A204.1 (cell line): ENCODE results near the gene PPP1R13L.

Experiments used
- FAIRE-seq: peaks from 2 replicates; lab custom pipeline; 2012; peaks lifted over from hg19 to GRCh38; lab: Jason Lieb, UNC

The PPP1R13L gene

DNA sequence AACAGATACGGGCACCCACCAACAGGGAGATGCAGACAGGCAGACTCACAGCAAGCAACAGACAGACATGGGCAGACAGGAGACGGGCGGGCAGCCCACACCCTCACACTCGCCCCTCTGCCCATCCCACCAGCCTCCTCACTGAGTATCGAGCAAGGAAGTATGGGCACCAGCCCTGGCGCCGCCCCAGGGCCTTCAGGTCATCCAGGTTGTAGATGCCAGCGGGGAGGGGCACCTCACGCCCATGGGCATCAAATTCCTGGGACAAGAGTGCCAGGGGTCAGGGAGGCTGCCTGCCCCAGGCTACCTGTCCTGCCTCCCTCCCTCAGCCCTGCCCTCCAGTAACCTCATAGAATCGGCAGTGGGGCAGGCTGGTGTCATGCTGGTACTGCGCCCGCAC lies 40.2 kb downstream of the PPP1R13L start:
- FAIRE-seq = no peak

DNA sequence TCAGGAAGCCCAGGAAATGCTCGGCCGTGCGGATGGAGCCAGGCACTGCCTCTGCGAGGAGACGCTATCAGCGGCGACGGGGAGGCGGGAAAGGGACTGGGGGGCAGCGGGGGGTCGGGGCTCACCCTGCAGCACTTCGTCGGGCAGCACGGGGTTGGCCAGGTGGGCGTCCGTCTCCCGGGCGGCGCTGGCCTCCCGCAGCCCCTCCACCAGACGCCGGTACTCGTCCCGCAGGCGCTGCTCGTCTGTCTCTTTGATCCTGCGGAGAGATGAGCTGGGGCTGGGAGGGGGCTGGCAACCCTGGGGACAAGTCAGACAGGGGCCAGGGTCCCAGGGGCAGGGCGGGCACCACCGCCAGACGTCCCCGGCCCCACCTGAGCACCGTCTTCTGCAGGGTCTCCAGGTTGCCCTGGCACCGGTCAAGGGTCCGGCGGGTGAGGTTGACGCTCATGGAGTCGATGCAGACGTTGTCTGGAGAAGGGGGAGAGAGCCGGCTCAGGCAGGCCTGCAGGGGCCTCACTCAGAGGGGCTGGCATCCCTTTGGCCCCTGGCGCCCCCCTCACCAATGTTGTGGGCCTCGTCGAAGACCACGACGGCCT lies 40.9 kb downstream of the PPP1R13L start:
- FAIRE-seq = no peak

DNA sequence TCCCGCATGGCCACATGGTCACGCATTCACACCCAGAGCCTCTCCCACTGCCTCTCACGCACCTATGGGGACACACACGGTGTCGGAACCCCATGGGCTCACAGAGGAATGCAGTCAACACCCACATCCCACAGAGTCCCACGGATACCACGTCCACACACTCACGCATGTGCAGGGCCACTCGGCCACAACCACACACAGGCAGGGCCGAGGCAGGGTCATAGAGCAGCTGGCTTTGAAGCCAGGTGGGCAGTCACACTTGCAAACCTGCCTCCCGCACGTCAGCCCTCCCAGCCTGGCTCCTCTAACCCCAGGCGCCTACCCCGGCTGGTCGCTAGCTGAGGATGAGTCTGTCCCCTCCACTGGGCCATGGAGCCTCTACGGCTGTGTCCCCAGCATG lies 42.6 kb downstream of the PPP1R13L start:
- FAIRE-seq = no peak

DNA sequence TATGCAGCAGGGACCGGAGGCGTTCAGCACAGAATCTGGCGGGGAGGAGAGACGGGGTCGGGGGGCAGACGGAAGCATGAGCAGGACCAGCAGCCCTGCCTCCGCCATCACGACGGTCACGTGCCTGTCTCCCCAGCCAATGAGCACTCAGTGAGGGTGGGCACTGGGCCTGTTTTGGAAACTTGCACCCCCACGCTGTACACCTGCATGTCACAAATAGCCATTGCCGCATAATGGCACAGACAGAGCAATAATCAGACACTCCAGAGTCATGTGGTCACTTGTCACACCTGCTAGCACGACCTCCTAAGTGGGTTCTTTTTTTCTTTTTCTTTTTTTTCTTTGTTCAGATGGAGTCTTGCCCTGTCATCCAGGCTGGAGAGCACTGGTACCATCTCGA lies 43.3 kb downstream of the PPP1R13L start:
- FAIRE-seq = no peak

DNA sequence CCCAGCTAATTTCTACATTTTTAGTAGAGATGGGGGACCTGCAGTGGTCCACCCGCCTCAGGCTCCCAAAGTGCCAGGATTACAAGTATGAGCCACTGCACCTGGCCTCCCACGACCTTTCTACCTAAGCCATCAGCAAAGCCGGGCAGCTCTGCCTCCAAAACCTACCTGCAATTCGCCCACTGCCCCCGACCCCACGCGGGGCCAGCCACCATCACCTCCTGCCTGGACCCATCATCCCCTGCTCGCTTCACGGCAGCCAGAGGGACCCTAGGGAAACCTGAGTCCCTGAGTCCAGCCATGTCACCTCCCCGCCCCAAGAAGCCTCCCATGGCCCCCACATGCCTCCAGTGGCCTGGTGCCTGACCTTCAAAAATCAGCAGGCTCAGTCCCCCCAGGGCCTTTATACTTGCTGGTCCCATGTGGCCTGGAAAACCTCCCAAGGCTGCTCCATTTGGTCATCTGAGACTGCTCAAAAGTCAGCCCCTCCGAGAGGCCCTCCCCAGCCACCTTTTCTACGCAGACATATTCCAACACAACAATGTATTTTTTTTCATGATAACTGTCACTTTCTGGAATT lies 46.6 kb downstream of the PPP1R13L start:
- FAIRE-seq = no peak

DNA sequence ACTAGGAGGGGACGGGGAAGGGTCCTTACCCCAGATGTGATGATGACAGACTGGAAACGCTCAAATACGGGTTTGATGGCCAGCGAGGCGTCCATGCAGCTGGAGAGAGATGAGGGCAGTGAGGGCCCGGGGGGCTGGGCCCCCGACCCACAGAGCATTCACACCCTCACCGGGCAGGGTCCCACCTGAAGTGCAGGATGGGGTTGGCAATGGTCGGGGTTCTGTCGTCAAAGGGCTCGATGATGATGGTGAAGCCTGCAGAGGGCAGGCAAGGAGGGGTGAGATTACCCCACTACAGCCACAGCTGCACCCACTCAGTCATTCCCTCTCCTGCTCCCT lies 47.5 kb downstream of the PPP1R13L start:
- no peak for FAIRE-seq

DNA sequence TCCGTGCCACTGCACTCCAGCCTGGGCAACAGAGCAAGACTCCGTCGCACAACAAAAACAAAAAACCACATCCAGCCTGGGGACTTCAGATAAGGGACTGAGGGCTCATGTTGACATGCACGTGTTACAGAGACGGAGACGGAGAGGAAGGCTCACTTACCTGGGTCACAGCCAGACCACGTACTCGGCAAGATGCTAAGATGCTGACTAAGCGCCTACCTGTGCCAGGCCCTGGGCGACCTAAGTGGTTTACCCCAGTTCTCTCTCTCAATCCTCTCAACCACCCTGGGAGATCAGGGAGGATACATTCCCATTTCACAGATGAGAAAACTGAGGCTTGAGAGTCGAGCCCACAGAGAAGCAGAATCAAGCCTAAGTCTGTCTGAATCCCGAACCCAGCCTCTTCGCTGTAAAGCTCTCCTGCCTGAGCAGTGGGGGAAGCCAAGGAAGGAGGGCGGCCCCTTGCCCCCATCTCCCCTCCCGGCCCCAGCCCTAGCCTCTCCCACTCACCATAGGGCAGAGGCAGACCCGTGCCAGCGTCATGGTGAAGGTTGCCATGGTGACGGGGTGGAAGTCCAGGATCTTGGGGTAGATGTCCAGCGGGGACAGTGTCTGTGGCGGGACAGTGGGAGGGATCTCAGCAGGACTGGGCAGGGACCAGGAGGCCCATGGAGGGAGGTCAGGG lies 48.0 kb downstream of the PPP1R13L start:
- no peak for FAIRE-seq

DNA sequence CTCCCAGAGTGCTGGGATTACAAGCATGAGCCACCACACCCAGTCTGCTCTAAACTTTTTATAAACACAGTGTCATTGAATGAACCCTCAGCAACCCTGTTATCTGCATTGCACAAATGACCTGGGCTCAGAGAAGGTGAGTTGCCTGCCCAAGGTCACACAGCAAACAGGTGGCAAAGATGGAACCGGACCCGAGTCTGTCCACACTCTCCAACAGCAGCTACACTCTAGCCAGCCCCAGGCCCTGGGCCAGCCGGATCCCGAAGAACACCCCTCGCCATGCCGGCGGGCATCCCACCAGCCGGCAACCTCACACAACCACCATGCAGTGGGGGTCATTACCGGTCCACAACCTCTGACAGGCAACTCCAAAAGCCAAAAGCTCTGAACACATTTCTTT lies 49.0 kb downstream of the PPP1R13L start:
- no peak for FAIRE-seq

DNA sequence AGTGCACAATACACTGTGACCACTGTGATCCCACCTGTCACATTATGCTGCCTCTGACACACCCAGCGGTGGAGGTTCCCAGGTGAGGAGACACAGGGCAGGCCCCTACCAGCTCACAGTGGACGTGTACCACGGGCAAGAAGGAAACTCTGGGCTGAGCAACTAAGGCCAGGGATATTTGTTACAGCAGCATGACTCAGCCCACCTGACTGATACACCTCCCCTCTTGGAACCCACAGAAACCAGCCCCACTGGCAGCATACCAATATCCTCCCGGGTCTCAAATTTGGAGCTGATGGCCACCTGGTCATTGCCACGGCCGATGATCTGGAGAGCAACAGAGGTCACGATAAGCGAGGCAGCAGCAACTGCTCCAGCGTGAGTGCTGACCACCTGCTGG lies 49.5 kb downstream of the PPP1R13L start:
- no peak for FAIRE-seq

DNA sequence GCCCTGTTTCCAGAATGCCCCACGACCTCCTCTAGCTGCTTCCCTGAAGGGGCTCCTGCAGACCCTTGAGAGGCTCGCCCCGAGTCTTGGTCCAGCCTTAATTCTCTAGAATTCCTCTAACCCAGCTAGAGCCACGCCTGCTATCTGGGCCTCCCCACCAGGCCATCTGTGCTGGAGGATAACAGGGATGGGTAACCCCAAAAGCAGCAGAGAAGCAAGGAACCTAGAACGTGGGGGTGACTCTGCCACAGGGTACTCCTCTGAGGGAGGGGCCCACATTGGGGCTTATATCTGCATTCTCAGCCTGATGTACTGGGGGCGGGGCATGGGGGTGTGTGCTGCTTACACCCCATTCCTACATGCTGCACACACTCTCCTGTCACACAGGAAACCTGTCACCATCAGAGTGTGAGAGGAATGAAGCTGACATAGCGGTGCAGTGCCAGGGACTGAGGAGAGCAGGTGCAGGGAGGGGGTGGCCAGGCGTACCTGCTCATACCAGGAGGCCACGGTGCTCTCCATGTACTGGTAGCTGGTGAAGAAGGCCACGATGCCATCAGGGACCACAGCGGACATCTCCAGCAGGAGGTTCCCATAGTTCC lies 50.5 kb downstream of the PPP1R13L start:
- FAIRE-seq = no peak

DNA sequence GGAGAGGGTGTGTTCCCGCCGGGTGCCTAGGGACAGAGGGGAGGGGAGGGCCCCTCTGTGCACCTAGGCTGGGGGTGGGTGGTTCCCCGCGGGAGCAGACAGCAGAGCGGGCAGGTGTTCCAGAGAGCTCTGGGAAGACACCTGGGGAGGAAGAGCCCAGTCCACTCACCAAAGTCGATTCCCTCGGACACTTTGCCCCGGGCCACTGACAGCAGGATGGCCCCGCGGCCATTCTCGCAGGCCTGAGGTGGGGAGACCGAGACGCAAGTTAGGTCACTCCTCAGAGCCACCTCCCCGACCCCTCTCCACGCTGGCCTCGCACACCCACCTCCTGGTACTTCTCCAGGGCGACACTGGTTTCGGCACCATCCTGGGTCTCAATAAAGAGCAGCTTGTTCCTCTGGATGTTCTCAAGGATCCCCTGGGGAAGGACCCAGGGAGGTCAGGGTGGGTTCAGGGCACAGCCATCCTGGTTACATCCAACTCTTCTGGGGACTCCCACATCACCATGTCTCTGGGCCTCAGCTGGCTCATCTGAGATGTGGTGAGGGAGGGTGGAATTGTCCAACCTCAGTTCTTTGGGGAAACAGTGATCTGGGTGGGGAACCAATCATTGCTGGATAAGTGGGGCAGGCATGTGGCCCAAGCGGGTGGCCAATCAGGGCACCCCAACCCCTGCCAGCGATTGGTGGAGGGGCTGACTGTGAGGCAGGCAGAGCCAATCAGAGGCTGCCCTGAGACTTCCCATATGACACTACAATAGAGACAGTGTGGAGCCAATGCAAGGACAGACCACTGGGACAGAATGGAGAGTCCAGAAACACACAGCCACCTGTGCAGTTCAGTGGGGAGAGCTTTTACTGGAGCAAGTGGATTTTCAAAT lies 51.7 kb downstream of the PPP1R13L start:
- no peak for FAIRE-seq

DNA sequence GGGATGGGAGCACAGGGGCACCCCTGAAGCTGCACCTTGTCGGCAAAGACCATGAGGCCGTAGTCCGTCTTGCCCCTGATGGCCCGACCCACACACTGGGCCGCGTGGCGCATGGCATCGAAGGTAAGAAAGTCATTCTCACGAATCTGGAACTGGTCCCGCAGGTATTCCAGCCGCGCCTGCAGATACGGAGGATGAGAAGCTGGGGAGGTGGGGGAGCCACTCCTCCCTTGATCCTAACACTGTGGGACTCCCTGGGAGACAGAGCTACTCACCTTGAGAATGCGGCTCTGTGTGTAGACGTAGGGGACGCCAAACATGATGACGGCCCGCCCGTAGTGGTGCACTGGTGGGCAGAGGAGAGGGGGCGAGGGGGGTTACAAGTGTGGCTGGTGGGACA lies 52.4 kb downstream of the PPP1R13L start:
- FAIRE-seq = no peak

DNA sequence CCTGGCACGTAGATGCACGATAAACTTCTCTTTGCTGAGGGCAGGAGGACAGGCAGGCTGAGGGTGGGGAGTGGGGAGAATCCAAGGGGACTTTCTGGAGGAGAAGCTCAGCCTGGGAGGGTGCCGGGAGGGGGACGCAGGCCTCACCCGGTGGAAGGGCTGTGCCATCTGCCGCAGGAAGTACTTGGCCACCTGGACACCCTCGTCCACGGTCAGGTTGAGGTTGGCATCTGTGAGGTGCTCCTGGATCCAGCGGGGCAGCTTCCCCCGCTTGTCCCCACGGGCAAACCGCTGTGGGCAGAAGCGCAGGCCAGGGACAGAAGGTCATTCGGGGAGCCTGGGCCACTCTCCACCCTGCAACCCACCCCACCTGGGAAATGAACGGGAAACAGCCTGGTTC lies 52.8 kb downstream of the PPP1R13L start:
- no peak for FAIRE-seq

DNA sequence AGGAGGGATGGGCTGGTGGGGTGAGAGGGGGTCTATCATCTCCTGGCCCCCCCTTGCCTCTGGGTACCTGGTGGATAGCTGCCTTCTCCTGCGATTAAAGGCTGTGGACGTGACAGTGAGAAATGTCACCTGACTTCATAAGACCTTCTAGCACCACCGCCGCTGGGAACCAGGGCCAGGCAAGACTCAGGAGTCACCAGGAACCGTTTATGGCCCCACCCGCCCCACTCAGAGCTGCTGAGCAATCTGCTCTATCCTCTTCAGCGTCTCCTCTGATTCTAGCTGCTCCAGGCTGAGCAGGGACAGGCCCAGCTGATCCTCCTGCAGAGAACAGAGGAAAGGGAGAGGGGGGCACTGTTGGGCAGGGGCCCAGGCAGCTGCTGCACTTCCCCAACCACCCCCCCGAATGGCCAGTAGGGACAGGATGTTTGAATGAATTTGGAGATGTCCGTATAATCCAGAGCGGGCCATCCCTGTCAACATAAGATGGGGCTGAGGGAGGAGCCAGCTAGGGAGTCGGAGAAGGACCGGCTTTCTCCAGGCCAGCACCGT lies 53.4 kb downstream of the PPP1R13L start:
- no peak for FAIRE-seq

DNA sequence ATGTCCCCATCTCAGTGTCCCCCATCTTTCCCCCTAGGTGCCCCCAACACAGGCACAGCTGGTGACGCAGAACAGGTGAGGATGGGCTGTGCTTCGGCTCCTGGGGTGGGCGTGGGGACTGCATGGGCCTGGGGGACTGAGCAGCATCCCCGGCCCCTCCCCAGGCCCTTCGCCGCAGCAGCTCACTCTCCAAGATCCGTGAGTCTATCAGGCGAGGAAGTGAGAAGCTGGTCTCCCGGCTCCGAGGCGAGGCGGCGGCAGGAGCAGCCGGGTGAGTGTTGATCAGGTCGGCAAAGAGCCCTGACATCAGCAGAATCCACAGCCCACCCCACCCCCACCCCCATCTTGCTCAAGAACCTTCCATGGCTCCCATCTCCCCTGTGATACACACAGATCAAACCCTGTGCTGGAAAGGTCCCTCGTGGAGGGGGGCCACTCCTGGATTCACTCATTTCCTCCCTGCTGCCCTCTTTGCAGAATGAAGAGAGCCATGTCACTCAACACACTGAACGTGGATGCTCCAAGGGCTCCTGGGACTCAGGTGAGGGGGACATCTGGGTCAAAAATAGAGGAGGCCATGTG lies 54.3 kb downstream of the PPP1R13L start:
- no peak for FAIRE-seq

DNA sequence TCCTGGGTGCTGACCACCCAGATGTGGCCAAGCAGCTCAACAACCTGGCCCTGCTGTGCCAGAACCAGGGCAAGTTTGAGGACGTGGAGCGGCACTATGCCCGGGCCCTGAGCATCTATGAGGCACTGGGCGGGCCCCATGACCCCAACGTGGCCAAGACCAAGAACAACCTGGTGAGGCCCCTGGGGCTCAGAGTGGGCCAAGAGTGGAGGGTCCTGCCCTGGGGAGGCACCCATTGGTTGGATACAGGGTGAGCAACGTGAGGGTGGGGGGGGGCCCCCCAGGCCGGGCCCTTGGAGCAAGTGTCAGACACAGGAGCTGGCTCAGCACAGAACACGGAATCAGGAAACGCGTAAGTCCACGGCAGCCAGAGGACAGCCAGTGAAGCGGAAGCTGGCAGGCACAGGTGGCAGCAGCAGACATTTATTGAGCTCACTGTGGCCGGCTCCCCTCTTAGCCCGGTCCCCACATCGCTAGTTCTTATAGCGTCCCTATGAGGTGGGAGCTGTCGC lies 55.4 kb downstream of the PPP1R13L start:
- no peak for FAIRE-seq

DNA sequence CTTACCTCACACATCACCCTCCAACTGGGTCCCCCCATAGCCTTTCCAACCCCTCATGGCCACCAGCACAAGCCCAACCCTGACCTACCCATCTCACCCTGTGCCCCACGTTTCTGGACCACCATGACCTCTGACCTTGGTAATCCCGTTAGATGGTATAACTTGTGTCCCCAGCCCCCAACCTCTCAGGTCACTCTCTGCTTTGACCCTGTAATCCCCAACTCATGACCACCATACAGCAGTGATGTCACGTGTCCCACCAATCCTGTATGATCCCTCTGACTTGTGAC lies 55.8 kb downstream of the PPP1R13L start:
- no peak for FAIRE-seq

DNA sequence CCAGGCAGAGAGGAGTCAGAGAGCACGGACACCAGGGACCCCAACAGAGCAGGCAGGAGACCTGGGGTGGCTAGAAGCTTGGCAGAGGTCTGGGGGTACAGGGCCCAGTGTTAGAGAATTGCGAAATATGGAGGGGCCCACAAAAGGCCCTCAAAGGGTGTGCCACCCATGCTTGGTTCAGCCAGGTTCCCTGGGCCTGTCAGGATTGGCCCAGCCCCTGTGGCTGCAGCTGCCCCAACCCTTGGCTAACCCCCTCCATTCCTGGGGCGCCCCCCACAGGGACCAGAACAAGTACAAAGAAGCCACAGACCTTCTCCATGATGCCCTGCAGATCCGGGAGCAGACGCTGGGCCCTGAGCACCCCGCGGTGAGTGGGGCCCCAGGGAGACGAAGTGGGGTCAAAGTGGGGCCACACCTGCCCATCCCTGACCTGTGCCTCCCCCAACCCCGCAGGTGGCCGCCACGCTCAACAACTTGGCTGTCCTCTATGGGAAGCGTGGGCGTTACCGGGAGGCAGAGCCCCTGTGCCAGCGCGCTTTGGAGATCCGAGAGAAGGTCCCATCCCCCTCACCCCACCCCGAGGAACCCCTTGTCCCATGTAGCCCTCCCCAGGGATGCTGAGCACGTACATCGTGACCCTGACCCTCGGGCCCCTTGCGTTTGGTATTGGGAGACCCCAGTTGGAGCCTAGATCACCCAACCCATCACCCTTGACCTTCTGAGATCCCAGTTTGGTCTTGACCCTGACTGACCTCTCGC lies 56.3 kb downstream of the PPP1R13L start:
- FAIRE-seq = no peak

DNA sequence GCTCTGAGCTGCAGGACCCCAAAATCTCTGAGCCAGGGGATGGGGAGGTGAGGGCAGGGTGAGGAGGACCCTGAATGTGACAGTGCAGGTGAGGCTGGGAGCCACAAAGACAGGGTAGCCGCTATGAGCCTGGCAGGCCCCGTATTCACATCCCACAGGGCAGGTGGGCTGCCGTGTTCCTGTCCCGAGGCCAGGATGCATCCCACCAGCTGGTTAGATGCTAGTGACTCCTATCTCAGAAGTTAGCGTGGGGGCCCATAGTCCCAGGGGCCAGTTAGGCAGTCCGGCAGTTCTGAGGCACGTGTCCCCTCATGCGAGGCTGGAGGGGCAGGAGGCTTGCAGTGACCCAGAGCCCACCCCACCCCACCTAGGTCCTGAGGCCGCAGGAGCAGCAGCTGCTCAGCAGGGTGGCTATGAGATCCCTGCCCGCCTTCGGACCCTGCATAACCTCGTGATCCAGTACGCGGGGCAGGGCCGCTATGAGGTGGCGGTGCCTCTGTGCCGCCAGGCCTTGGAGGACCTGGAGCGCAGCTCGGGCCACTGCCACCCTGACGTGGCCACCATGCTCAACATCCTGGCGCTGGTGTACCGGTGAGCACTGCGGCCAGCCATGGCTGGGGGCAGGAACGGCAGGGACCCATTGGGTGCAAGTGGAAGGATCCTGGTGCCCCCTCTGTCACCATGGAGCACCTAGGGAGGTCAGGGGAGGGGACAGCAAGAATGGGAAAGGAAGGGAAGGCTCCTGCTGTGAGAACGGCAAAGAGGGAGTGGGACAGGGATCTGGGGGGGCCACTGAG lies 57.1 kb downstream of the PPP1R13L start:
- FAIRE-seq = no peak

DNA sequence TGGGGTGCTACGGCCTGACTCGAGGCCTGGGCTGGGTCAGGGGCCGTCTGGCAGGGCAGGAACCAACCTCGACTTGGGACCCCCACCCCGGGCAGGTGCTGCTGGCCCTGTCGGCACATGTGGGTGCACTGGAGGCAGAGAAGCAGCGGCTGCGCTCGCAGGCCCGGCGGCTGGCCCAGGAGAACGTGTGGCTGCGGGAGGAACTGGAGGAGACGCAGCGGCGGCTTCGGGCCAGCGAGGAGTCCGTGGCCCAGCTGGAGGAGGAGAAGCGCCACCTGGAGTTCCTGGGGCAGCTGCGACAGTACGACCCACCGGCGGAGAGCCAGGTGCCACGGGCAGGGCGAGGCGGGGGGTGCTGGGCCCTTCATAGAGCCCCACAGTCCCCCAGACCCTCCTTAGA lies 58.4 kb downstream of the PPP1R13L start:
- no peak for FAIRE-seq

DNA sequence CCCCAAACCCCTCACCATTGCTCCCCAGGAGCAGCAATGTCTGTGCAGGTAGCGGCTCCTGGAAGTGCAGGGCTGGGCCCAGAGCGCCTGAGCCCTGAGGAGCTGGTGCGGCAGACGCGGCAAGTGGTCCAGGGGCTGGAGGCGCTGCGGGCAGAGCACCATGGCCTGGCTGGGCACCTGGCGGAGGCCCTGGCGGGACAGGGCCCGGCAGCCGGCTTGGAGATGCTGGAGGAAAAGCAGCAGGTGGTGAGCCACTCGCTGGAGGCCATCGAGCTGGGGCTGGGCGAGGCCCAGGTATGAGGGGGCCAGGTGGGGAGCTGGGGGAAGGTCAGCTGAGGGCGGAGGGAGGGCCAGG lies 59.4 kb downstream of the PPP1R13L start:
- no peak for FAIRE-seq
